Renal cortex interstitium (tissue), 11 donors: ENCODE measurements around the gene PPA2. TPM values are rescaled to one million over a fixed set of nuclear protein-coding genes. Genes with fewer than 3 reads are reported as not detected.

Experiments
- DNase-seq, 11 donors: peaks; one replicate each; pipeline ENCODE4 v3.0.0-alpha.2; 2013; ENCODE audit warnings: low read depth in 9 of 11, low spot score in 4 of 11; ENCODE audit errors: extremely low read depth in 1 of 11
- polyA plus RNA-seq, 3 donors: library from polyadenylated mRNA; unstranded; fragments of 120-200 nt; gene quantifications; one replicate each; pipeline ENCODE4 v1.2.1, GENCODE V29; 2013; ENCODE audit not compliant: insufficient read length in 3 of 3

Gene PPA2
- polyA plus RNA-seq, 3 donors, result 87.6 to 110 (median 96.4) TPM

GRCh38 chr4:105351861-105352260 lies 122.0 kb downstream of the PPA2 start:
- no peak for DNase-seq

DNA sequence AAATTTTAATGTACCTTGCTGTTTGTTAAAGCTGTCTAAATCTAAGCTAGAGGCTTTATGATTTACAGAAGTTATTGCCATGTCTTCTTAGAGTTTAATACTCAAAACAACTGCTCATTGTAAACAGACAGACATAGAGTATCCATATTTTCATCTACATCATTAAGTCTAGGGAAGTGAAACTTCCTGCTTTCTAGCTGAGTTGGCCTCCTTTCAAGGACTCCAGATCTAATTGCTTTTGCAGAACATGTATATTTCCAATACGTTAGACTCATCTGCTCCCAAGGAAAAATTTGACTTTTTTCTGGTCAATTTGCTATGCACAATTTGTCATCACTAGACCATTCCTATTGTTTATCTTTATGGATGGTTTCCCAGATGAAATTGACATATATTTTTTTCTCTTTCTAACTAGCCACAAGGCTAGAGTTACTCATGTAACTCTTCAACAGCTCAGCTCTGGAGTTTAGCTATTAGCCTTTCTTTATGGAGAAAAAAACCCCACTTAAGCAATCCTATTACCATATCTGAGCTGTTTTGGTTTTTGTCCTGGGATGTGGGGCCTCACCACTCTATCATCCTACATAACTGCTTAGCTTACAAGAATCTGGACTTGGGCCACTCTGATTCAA lies 122.9 kb downstream of the PPA2 start:
- DNase-seq, result no peak

- DNase-seq, result no peak
These were observed 125.1 kb downstream of the PPA2 start for GRCh38 chr4:105348719-105349118.

GRCh38 chr4:105346869-105347268 lies 127.0 kb downstream of the PPA2 start:
- no peak for DNase-seq

DNA sequence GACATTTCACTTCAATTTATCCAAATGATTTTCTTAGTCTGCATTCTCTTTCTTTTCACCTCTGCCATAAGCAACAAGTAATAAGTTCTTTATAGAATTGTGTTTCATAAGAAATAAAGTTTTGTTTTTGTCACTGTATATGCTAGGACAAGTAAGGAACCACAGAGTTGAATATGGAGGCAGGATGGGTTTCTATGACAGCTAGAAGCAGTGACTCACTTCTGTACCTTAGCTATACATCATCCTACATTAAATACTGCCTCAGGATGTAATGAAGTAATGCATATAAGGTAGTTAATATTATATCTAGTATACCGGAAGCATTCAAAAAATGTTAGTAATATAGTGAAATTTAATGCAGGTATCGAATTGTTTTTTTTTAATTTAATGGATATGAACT lies 128.0 kb downstream of the PPA2 start:
- no peak for DNase-seq

GRCh38 chr4:105345358-105345757 lies 128.5 kb downstream of the PPA2 start:
- no peak for DNase-seq

DNA sequence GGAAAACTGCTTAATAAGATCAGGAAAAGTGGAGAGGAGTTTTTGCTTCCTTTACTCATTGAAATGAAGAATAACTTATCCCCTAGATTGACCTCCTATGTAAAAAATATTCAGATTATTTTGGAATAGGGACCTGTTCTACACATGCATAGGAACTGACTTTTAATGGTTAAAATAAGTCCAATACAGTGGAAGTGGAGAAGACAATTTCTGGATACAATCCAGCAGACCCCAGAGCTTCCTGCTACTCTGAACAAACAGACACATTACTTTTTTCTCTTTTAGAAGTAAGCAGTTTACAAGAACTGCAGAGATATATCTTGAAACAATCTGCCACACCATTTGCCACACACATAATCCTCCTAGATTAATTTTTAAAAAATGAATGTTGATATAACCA lies 129.7 kb downstream of the PPA2 start:
- DNase-seq, result peak in 1 of 11 donors; percentile 3

DNA sequence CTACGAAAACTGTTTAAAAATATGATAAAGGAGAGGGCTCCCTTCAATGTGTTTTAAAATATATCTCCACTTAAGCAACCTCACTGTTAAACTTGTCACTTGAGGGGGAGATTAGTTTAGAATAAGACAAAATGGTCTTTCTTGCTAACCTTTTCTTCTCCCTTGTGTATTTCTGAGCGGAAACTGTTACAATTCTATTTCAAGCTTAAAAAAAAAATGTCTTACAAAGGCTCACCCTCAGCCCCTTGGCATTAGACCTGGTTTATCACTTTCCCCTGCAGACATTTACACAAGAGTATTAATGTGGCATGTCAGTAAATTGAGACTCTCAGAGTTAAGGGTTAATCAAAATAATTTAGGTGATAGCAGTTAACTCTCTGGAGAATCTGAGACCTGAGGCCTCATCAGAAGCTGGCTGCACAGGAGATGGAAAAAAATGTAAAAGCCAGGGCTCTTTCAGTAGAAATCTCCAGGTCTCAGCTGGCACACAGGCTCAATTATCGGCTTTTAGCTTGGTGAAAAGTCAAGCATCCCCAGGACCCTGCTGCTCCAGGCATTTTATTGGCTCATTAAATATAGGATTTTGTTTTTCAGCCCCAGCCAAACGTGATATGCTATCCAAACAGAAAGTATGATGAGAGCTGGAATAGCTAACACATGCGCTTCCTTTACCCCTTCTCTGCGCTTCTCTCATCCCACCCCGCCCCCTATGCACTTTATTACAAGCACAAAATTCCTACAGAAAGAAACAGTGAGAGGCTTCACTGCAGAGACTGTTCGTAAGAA lies 130.5 kb downstream of the PPA2 start:
- DNase-seq, result peak in 8 of 11 donors; percentile 1 to 19 (median 7)

GRCh38 chr4:105329081-105329480 lies 144.8 kb downstream of the PPA2 start:
- DNase-seq, result no peak

GRCh38 chr4:105327956-105328355 lies 145.9 kb downstream of the PPA2 start:
- no peak for DNase-seq

DNA sequence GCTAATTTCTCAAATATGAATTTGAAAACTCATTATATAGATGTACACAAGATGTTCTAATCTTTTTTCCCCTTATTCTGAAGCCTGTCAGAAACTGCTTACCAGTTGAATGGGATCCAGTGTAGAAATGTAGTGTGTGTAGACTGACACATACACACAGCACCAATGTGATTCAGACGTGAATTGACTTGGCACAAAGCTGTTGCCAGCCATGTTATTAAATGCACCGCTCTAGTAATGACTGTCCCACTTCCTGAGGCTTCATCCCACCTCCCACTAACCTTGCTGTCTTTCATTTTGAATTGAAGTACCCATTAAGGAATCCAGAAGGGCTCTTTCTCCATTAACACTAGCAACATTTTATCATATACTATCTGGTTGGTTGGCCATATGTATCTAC lies 146.6 kb downstream of the PPA2 start:
- DNase-seq, result no peak

Other genes with a start within 250 kb of the PPA2 start
- 1 to 10 TPM; 4.0 to 8.7 (median 5.3) TPM for gene ARHGEF38, start 78.6 kb upstream of the PPA2 start, polyA plus RNA-seq
- gene INTS12, start 234.6 kb upstream of the PPA2 start, polyA plus RNA-seq, result 10 to 100 TPM; 30.0 to 38.8 (median 33.0) TPM
- 10 to 100 TPM; 15.4 to 19.1 (median 18.3) TPM for gene GSTCD, start 234.7 kb upstream of the PPA2 start, polyA plus RNA-seq